ENCODE results near the gene ZBP1. TPM values are rescaled to one million over a fixed set of nuclear protein-coding genes. Genes with fewer than 3 reads are reported as not detected.

The ZBP1 gene
- total RNA-seq, 5 donors from 2014 or later (not counting 1 experiment from before 2014, with no cell fraction given) = 8.6 to 41.1 (median 20.6) TPM

GRCh38 chr20:57588596-57588995, 31.6 kb downstream of the ZBP1 start:
- DNase-seq = no peak
- 29% methylated on average over 1 of the region's 5 CpGs for WGBS (ENCODE audit: insufficient coverage)
- CTCF ChIA-PET = no interaction called here

GRCh38 chr20:57587989-57588377, 32.2 kb downstream of the ZBP1 start:
- H3K36me3 Mint-ChIP-seq = no peaks in the 10 kb centered on the region
- DNase-seq (no peak), ATAC-seq (replicated peaks in 1 of 4) (no peak)
- H3K4me3 Mint-ChIP-seq = no peak overlapping the region
- no peak overlapping the region for H3K27ac Mint-ChIP-seq
- Histone ChIP-seq H3K4me1 (ENCODE audit: control insufficient read depth in 1 of 2, extremely low read depth in 1 of 2, insufficient read depth in 2 of 2, low read length in 2 of 2) (no peaks in the 10 kb centered on the region), H3K4me3 (ENCODE audit: control insufficient read depth in 1 of 2, extremely low read depth in 1 of 2, low read length in 1 of 2) (no peak overlapping the region), H3K9me3 (no peaks in the 10 kb centered on the region), H3K27ac (ENCODE audit: low read length) (no peak overlapping the region), H3K27me3 (replicated peaks in 1 of 2; ENCODE audit: control insufficient read depth in 2 of 2, extremely low read depth in 1 of 2, insufficient read depth in 2 of 2, low read length in 1 of 2) (peaks cover 0 to 50% of the 10 kb centered on the region in 2 experiments), H3K36me3 (ENCODE audit: control insufficient read depth in 2 of 2, extremely low read depth in 1 of 2, insufficient read depth in 1 of 2, low read length in 1 of 2) (no peaks in the 10 kb centered on the region)
- CTCF ChIA-PET = interaction anchor here in 1 of 2 donors (0.7 kb wide), 1 partner anchor 32 kb away, joined by 3 read pairs; the partner anchor contains the start of gene ZBP1
- POLR2A ChIA-PET = no interaction called here
- peaks cover 0 to 11% (median 3%) of the 10 kb centered on the region in 3 donors for H3K9me3 Mint-ChIP-seq
- H3K27me3 Mint-ChIP-seq = peaks cover 22 to 27% of the 10 kb centered on the region in 2 donors
- no peaks in the 10 kb centered on the region for H3K4me1 Mint-ChIP-seq
- WGBS (ENCODE audit: insufficient coverage) = 74% methylated on average over 6 of the region's 7 CpGs

More at GRCh38 chr20:57588596-57588995, 31.6 kb downstream of the ZBP1 start:
- peaks cover 0 to 11% (median 3%) of the 10 kb centered on the region in 3 donors for H3K9me3 Mint-ChIP-seq
- H3K4me3 Mint-ChIP-seq = no peak overlapping the region
- Histone ChIP-seq H3K27me3 (replicated peaks in 1 of 2; ENCODE audit: control insufficient read depth in 2 of 2, extremely low read depth in 1 of 2, insufficient read depth in 2 of 2, low read length in 1 of 2) (peaks cover 0 to 44% of the 10 kb centered on the region in 2 experiments), H3K9me3 (no peaks in the 10 kb centered on the region), H3K36me3 (ENCODE audit: control insufficient read depth in 2 of 2, extremely low read depth in 1 of 2, insufficient read depth in 1 of 2, low read length in 1 of 2) (no peaks in the 10 kb centered on the region), H3K27ac (ENCODE audit: low read length) (no peak overlapping the region), H3K4me3 (ENCODE audit: control insufficient read depth in 1 of 2, extremely low read depth in 1 of 2, low read length in 1 of 2) (no peak overlapping the region), H3K4me1 (ENCODE audit: control insufficient read depth in 1 of 2, extremely low read depth in 1 of 2, insufficient read depth in 2 of 2, low read length in 2 of 2) (no peaks in the 10 kb centered on the region)
- H3K36me3 Mint-ChIP-seq = no peaks in the 10 kb centered on the region
- H3K27me3 Mint-ChIP-seq = peaks cover 17 to 21% of the 10 kb centered on the region in 2 donors
- ATAC-seq (replicated peaks in 1 of 4) = no peak
- POLR2A ChIA-PET = no interaction called here
- peaks cover 0 to 4% (median 0%) of the 10 kb centered on the region in 3 donors for H3K4me1 Mint-ChIP-seq
- no peak overlapping the region for H3K27ac Mint-ChIP-seq

- H3K9me3 Mint-ChIP-seq = peaks cover 0 to 11% (median 3%) of the 10 kb centered on the region in 3 donors
- H3K27me3 Mint-ChIP-seq = peaks cover 25 to 31% of the 10 kb centered on the region in 2 donors
- POLR2A ChIA-PET = no interaction called here
- Histone ChIP-seq H3K36me3 (ENCODE audit: control insufficient read depth in 2 of 2, extremely low read depth in 1 of 2, insufficient read depth in 1 of 2, low read length in 1 of 2) (no peaks in the 10 kb centered on the region), H3K27me3 (replicated peaks in 1 of 2; ENCODE audit: control insufficient read depth in 2 of 2, extremely low read depth in 1 of 2, insufficient read depth in 2 of 2, low read length in 1 of 2) (peaks cover 0 to 53% of the 10 kb centered on the region in 2 experiments), H3K4me3 (ENCODE audit: control insufficient read depth in 1 of 2, extremely low read depth in 1 of 2, low read length in 1 of 2) (no peak overlapping the region), H3K9me3 (no peaks in the 10 kb centered on the region), H3K27ac (ENCODE audit: low read length) (no peak overlapping the region), H3K4me1 (ENCODE audit: control insufficient read depth in 1 of 2, extremely low read depth in 1 of 2, insufficient read depth in 2 of 2, low read length in 2 of 2) (no peaks in the 10 kb centered on the region)
- H3K36me3 Mint-ChIP-seq = no peaks in the 10 kb centered on the region
- H3K4me3 Mint-ChIP-seq = no peak overlapping the region
- H3K27ac Mint-ChIP-seq = no peak overlapping the region
- WGBS (ENCODE audit: insufficient coverage) = 95% methylated on average over 4 of the region's 4 CpGs
- H3K4me1 Mint-ChIP-seq = no peaks in the 10 kb centered on the region
- DNase-seq (no peak), ATAC-seq (replicated peaks in 1 of 4) (no peak)
- CTCF ChIA-PET = interaction anchor here in 1 of 2 donors (0.7 kb wide), 1 partner anchor 33 kb away, joined by 3 read pairs; the partner anchor contains the start of gene ZBP1
Observed at GRCh38 chr20:57587278-57587988, 32.8 kb downstream of the ZBP1 start.

- DNase-seq = no peak
- ChIA-PET CTCF (no interaction called here), POLR2A (no interaction called here)
- 90% methylated on average over 6 of the region's 10 CpGs for WGBS (ENCODE audit: insufficient coverage)
- H3K36me3 ChIP-seq (ENCODE audit: control insufficient read depth in 2 of 2, extremely low read depth in 1 of 2, insufficient read depth in 1 of 2, low read length in 1 of 2) = no peaks in the 10 kb centered on the region
- Mint-ChIP-seq H3K9me3 (peaks cover 0 to 11% (median 3%) of the 10 kb centered on the region in 3 donors), H3K27ac (no peak overlapping the region), H3K4me3 (no peak overlapping the region), H3K27me3 (peaks cover 30 to 37% of the 10 kb centered on the region in 2 donors), H3K4me1 (no peaks in the 10 kb centered on the region), H3K36me3 (no peaks in the 10 kb centered on the region)
- no peak overlapping the region for H3K27ac ChIP-seq (ENCODE audit: low read length)
- H3K4me3 ChIP-seq (ENCODE audit: control insufficient read depth in 1 of 2, extremely low read depth in 1 of 2, low read length in 1 of 2) = no peak overlapping the region
- peaks cover 0 to 59% of the 10 kb centered on the region in 2 experiments for H3K27me3 ChIP-seq (replicated peaks in 1 of 2; ENCODE audit: control insufficient read depth in 2 of 2, extremely low read depth in 1 of 2, insufficient read depth in 2 of 2, low read length in 1 of 2)
- H3K4me1 ChIP-seq (ENCODE audit: control insufficient read depth in 1 of 2, extremely low read depth in 1 of 2, insufficient read depth in 2 of 2, low read length in 2 of 2) = no peaks in the 10 kb centered on the region
- H3K9me3 ChIP-seq = no peaks in the 10 kb centered on the region
- no peak for ATAC-seq (replicated peaks in 1 of 4)
Observed at GRCh38 chr20:57586943-57587277, 33.3 kb downstream of the ZBP1 start.

- peaks cover 34 to 40% of the 10 kb centered on the region in 2 donors for H3K27me3 Mint-ChIP-seq
Observed at GRCh38 chr20:57586370-57586793, 33.8 kb downstream of the ZBP1 start.

GRCh38 chr20:57585466-57586213, 34.6 kb downstream of the ZBP1 start:
- Mint-ChIP-seq H3K4me3 (no peak overlapping the region), H3K27ac (no peak overlapping the region), H3K36me3 (no peaks in the 10 kb centered on the region), H3K4me1 (no peaks in the 10 kb centered on the region), H3K27me3 (peaks cover 39 to 47% of the 10 kb centered on the region in 2 donors), H3K9me3 (peaks cover 0 to 11% (median 3%) of the 10 kb centered on the region in 3 donors)
- no peaks in the 10 kb centered on the region for H3K4me1 ChIP-seq (ENCODE audit: control insufficient read depth in 1 of 2, extremely low read depth in 1 of 2, insufficient read depth in 2 of 2, low read length in 2 of 2)
- H3K9me3 ChIP-seq = no peaks in the 10 kb centered on the region
- POLR2A ChIA-PET = no interaction called here
- no peak for ATAC-seq (replicated peaks in 1 of 4)
- no peak for DNase-seq
- 65% methylated on average over 11 of the region's 17 CpGs for WGBS (ENCODE audit: insufficient coverage)
- CTCF ChIA-PET = interaction anchor here in 1 of 2 donors (1.0 kb wide), 1 partner anchor 599 kb away, joined by 4 read pairs; no protein-coding TSS in a partner anchor
- no peak overlapping the region for H3K4me3 ChIP-seq (ENCODE audit: control insufficient read depth in 1 of 2, extremely low read depth in 1 of 2, low read length in 1 of 2)
- no peak overlapping the region for H3K27ac ChIP-seq (ENCODE audit: low read length)
- H3K36me3 ChIP-seq (ENCODE audit: control insufficient read depth in 2 of 2, extremely low read depth in 1 of 2, insufficient read depth in 1 of 2, low read length in 1 of 2) = no peaks in the 10 kb centered on the region
- peaks cover 0 to 66% of the 10 kb centered on the region in 2 experiments for H3K27me3 ChIP-seq (replicated peaks in 1 of 2; ENCODE audit: control insufficient read depth in 2 of 2, extremely low read depth in 1 of 2, insufficient read depth in 2 of 2, low read length in 1 of 2)

More at GRCh38 chr20:57586370-57586793, 33.8 kb downstream of the ZBP1 start:
- Mint-ChIP-seq H3K27ac (no peak overlapping the region), H3K9me3 (peaks cover 0 to 11% (median 3%) of the 10 kb centered on the region in 3 donors), H3K36me3 (no peaks in the 10 kb centered on the region), H3K4me3 (no peak overlapping the region), H3K4me1 (no peaks in the 10 kb centered on the region)
- Histone ChIP-seq H3K27me3 (replicated peaks in 1 of 2; ENCODE audit: control insufficient read depth in 2 of 2, extremely low read depth in 1 of 2, insufficient read depth in 2 of 2, low read length in 1 of 2) (peaks cover 0 to 64% of the 10 kb centered on the region in 2 experiments), H3K36me3 (ENCODE audit: control insufficient read depth in 2 of 2, extremely low read depth in 1 of 2, insufficient read depth in 1 of 2, low read length in 1 of 2) (no peaks in the 10 kb centered on the region), H3K9me3 (no peaks in the 10 kb centered on the region), H3K4me1 (ENCODE audit: control insufficient read depth in 1 of 2, extremely low read depth in 1 of 2, insufficient read depth in 2 of 2, low read length in 2 of 2) (no peaks in the 10 kb centered on the region), H3K27ac (ENCODE audit: low read length) (no peak overlapping the region), H3K4me3 (ENCODE audit: control insufficient read depth in 1 of 2, extremely low read depth in 1 of 2, low read length in 1 of 2) (no peak overlapping the region)
- DNase-seq (no peak), ATAC-seq (replicated peaks in 1 of 4) (no peak)
- ChIA-PET CTCF (no interaction called here), POLR2A (no interaction called here)
- WGBS (ENCODE audit: insufficient coverage) = 52% methylated on average over 6 of the region's 8 CpGs

All from T-cell (primary cell).